Measurements from ENCODE around the gene OAT.

OAT gene

GRCh38 chr10:124403548-124403947 lies 15.2 kb downstream of the OAT start:
- DNase-seq (ENCODE audit: low read depth), result no peak

GRCh38 chr10:124402273-124402672 lies 16.4 kb downstream of the OAT start:
- no peak for DNase-seq (ENCODE audit: low read depth)

- DNase-seq (ENCODE audit: low read depth), result no peak
Observed at GRCh38 chr10:124401633-124402032, 17.1 kb downstream of the OAT start.

GRCh38 chr10:124394583-124394982 lies 24.1 kb downstream of the OAT start:
- no peak for DNase-seq (ENCODE audit: low read depth)

GRCh38 chr10:124392626-124393342 lies 25.9 kb downstream of the OAT start:
- DNase-seq (ENCODE audit: low read depth), result no peak

- no peak for DNase-seq (ENCODE audit: low read depth)
Observed at GRCh38 chr10:124390471-124391187, 28.1 kb downstream of the OAT start.

- no peak for DNase-seq (ENCODE audit: low read depth)
Observed at GRCh38 chr10:124389613-124390361, 28.9 kb downstream of the OAT start.

GRCh38 chr10:124388823-124389612 lies 29.7 kb downstream of the OAT start:
- peak; percentile 88 for DNase-seq (ENCODE audit: low read depth)

GRCh38 chr10:124388476-124388822 lies 30.3 kb downstream of the OAT start:
- no peak for DNase-seq (ENCODE audit: low read depth)

GRCh38 chr10:124387078-124387874 lies 31.4 kb downstream of the OAT start:
- no peak for DNase-seq (ENCODE audit: low read depth)

GRCh38 chr10:124386186-124387077 lies 32.3 kb downstream of the OAT start:
- DNase-seq (ENCODE audit: low read depth), result no peak

- no peak for DNase-seq (ENCODE audit: low read depth)
Observed at GRCh38 chr10:124385627-124386185, 33.0 kb downstream of the OAT start.

GRCh38 chr10:124384591-124385190 lies 34.0 kb downstream of the OAT start:
- no peak for DNase-seq (ENCODE audit: low read depth)

- no peak for DNase-seq (ENCODE audit: low read depth)
Observed at GRCh38 chr10:124384172-124384571, 34.6 kb downstream of the OAT start.

GRCh38 chr10:124383496-124383895 lies 35.2 kb downstream of the OAT start:
- no peak for DNase-seq (ENCODE audit: low read depth)

GRCh38 chr10:124381011-124381611 lies 37.6 kb downstream of the OAT start:
- no peak for DNase-seq (ENCODE audit: low read depth)

- no peak for DNase-seq (ENCODE audit: low read depth)
Observed at GRCh38 chr10:124380256-124380995, 38.3 kb downstream of the OAT start.

- DNase-seq (ENCODE audit: low read depth), result no peak
Observed at GRCh38 chr10:124379609-124380193, 39.0 kb downstream of the OAT start.

Data from stimulated activated CD4-positive, alpha-beta T cell treated with anti-CD3 and anti-CD28 coated beads, Interleukin-2, amount 100 ng/mL, for 4 hours (primary cell).